GM23338 (cell line): ENCODE results near the gene LRRC3. TPM values are rescaled to one million over a fixed set of nuclear protein-coding genes. Genes with fewer than 3 reads are reported as not detected.

Source experiments
- ATAC-seq: fragments of 200-7000 bp; cut with Tn5 transposase; 3 replicates; pipeline ENCODE4 v1.9.1; 2020
- DNase-seq: peaks from one replicate; pipeline ENCODE4 v3.0.0-alpha.2; 2015; ENCODE audit warnings: low spot score
- H2AFZ ChIP-seq: fragments of 200-600 bp; sonication (generic); 2 replicates; pipeline ENCODE4 v1.8.0; 2016; ENCODE audit warnings: antibody characterized with exemption, mild to moderate bottlenecking, moderate library complexity
- H3F3A ChIP-seq: fragments of 200-600 bp; sonication (generic); replicated peaks from 2 replicates; pipeline ENCODE4 v1.8.0; 2017; ENCODE audit warnings: antibody characterized with exemption, mixed run types, low read depth
- H3K27ac ChIP-seq: fragments of 200-600 bp; sonication (generic); 2 replicates; pipeline ENCODE4 v1.6.1; 2016; ENCODE audit warnings: low read depth
- H3K27me3 ChIP-seq: fragments of 200-600 bp; sonication (generic); 2 replicates; pipeline ENCODE4 v1.8.0; 2016; ENCODE audit warnings: mild to moderate bottlenecking, mixed run types, moderate library complexity; ENCODE audit not compliant: insufficient read depth
- H3K36me3 ChIP-seq: fragments of 200-600 bp; sonication (generic); 2 replicates; pipeline ENCODE4 v1.8.0; 2016; ENCODE audit warnings: mild to moderate bottlenecking; ENCODE audit not compliant: insufficient read depth
- H3K4me1 ChIP-seq: fragments of 200-600 bp; sonication (generic); 2 replicates; pipeline ENCODE4 v1.8.0; 2016; ENCODE audit warnings: mild to moderate bottlenecking, moderate library complexity; ENCODE audit not compliant: insufficient read depth
- H3K4me2 ChIP-seq: fragments of 200-600 bp; sonication (generic); 2 replicates; pipeline ENCODE4 v1.7.1; 2017; ENCODE audit warnings: mixed run types
- H3K4me3 ChIP-seq: fragments of 200-600 bp; sonication (generic); 2 replicates; pipeline ENCODE4 v1.6.1; 2016; ENCODE audit warnings: mixed run types
- H3K79me2 ChIP-seq: fragments of 200-600 bp; sonication (generic); replicated peaks from 2 replicates; pipeline ENCODE4 v1.8.0; 2017; ENCODE audit warnings: mild to moderate bottlenecking; ENCODE audit not compliant: insufficient read depth
- H3K9me2 ChIP-seq: fragments of 200-600 bp; sonication (generic); 2 replicates; pipeline ENCODE4 v1.8.0; 2017; ENCODE audit not compliant: insufficient read depth
- H4K20me1 ChIP-seq: fragments of 200-600 bp; sonication (generic); replicated peaks from 2 replicates; pipeline ENCODE4 v1.8.0; 2017; ENCODE audit warnings: mild to moderate bottlenecking; ENCODE audit not compliant: insufficient read depth
- H3K27ac Mint-ChIP-seq: 2 replicates; pipeline ENCODE4 v1.8.0; 2020; ENCODE audit warnings: inconsistent platforms, mild to moderate bottlenecking, moderate library complexity, mixed read lengths
- H3K27me3 Mint-ChIP-seq: 3 replicates; pipeline ENCODE4 v1.8.0; 2022; ENCODE audit warnings: low read depth, mild to moderate bottlenecking, moderate library complexity, mixed read lengths, inconsistent platforms; ENCODE audit not compliant: insufficient read depth, poor library complexity
- H3K36me3 Mint-ChIP-seq: 3 replicates; pipeline ENCODE4 v1.8.0; 2021; ENCODE audit warnings: low read depth, mild to moderate bottlenecking, inconsistent platforms, moderate library complexity, mixed read lengths
- H3K4me1 Mint-ChIP-seq: 3 replicates; pipeline ENCODE4 v1.8.0; 2020; ENCODE audit warnings: mild to moderate bottlenecking, inconsistent platforms, mixed read lengths
- H3K4me3 Mint-ChIP-seq: 3 replicates; pipeline ENCODE4 v1.8.0; 2021; ENCODE audit warnings: moderate library complexity, mild to moderate bottlenecking, inconsistent platforms, mixed read lengths
- H3K9me3 Mint-ChIP-seq: 3 replicates; pipeline ENCODE4 v1.8.0; 2020; ENCODE audit warnings: moderate library complexity, mild to moderate bottlenecking, inconsistent platforms, mixed read lengths
- CREB1 ChIP-seq: fragments of 250-450 bp; sonication (Bioruptor Pico); IDR thresholded peaks from 2 replicates; pipeline ENCODE4 v1.5.0; 2020; ENCODE audit warnings: low read depth, mild to moderate bottlenecking, moderate library complexity
- ETS1 ChIP-seq: IDR thresholded peaks from 2 replicates; pipeline ENCODE4 v1.6.1; 2016; ENCODE audit warnings: antibody characterized with exemption
- NANOG ChIP-seq: IDR thresholded peaks from 2 replicates; pipeline ENCODE4 v1.6.1; 2016; ENCODE audit warnings: antibody characterized with exemption, borderline replicate concordance
- REST ChIP-seq: IDR thresholded peaks from one replicate; pipeline ENCODE4 v1.6.1; 2018; ENCODE audit warnings: antibody characterized with exemption; ENCODE audit not compliant: unreplicated experiment
- STAT1 ChIP-seq: IDR thresholded peaks from one replicate; pipeline ENCODE4 v1.6.1; 2016; ENCODE audit warnings: antibody characterized with exemption; ENCODE audit not compliant: unreplicated experiment
- ZNF331 ChIP-seq: fragments of 250-450 bp; sonication (Bioruptor Pico); IDR thresholded peaks from 2 replicates; pipeline ENCODE4 v1.5.0; 2020; ENCODE audit warnings: low read depth, mild to moderate bottlenecking, moderate library complexity
- ZNF462 ChIP-seq: fragments of 250-450 bp; sonication (Bioruptor Pico); IDR thresholded peaks from 2 replicates; pipeline ENCODE4 v1.5.0; 2020; ENCODE audit warnings: mild to moderate bottlenecking, moderate library complexity
- polyA plus RNA-seq: library from polyadenylated mRNA; unstranded; fragments of >200 nt; fragmentation: Nextera tagmentation; extraction: Ambion mirVana; gene quantifications from 2 replicates; pipeline ENCODE4 v1.2.1, GENCODE V29; 2016
- total RNA-seq: library from RNA; depleted of rRNA; stranded (reverse); fragments of >200 nt; shearing (Covaris generic); gene quantifications from 2 replicates; pipeline ENCODE4 v1.2.3, GENCODE V29; 2014
- TF ChIP-seq, protein P1 (sequence below), 2 experiments: fragments of 200-600 bp in 1 of 2; sonication (generic) in 1 of 2; conservative IDR thresholded peaks; 2 replicates each; pipeline versions ENCODE4 v1.5.1 to v1.6.1; 2016 to 2017; ENCODE audit warnings: antibody characterized with exemption in 2 of 2, low read depth in 2 of 2, mild to moderate bottlenecking in 2 of 2, moderate library complexity in 1 of 2

LRRC3 gene
- total and polyA plus RNA-seq, 2 experiments from 2014 or later, result 0.95 to 6.8 TPM

DNA sequence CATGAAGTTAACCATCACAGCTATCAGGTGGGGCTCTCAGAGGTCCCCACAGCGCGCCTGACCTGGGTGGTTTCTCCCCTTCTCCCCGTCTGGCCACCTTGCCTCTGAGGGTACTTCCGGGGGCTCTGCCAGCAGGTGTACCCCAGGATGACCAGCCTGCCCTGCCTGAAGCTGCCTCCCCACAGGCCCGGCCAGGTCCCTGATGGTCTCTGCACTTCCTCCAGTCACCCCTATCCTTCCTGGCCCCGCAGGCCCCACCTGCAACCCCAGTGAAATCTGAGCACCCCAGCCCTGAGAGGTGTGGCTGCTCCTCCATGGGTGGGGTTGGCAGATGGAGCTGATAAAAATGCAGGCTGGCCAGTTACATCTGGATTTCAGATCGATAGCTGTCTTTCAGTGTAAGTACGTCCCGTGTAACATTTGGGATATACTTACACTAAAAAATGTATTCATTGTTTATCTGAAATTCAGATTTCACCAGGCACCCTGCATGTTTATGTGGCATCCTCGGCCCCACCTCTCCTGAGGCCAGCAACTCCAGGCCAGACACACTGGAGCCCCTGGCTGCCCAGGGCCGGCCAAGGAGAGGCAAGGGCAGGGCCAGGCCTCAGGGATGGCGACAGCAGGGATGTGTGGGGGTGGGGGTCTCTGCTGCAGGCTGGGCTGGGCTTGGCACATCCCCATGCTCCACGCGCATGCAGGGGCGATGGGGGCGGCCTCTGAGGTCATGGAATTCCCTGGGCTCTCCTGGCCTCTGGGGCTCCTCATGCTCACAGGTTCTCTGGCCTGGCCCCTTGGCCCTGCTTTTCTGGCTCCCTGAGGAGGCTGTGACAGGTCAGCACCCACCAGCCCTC is 25.1 kb downstream of the LRRC3 start (continued):
- no peak for TF ChIP-seq STAT1
- TF ChIP-seq ETS1, result no peak
- TF ChIP-seq CREB1 (CRISPR knock-in tag), result no peak
- no peak for TF ChIP-seq REST

DNA sequence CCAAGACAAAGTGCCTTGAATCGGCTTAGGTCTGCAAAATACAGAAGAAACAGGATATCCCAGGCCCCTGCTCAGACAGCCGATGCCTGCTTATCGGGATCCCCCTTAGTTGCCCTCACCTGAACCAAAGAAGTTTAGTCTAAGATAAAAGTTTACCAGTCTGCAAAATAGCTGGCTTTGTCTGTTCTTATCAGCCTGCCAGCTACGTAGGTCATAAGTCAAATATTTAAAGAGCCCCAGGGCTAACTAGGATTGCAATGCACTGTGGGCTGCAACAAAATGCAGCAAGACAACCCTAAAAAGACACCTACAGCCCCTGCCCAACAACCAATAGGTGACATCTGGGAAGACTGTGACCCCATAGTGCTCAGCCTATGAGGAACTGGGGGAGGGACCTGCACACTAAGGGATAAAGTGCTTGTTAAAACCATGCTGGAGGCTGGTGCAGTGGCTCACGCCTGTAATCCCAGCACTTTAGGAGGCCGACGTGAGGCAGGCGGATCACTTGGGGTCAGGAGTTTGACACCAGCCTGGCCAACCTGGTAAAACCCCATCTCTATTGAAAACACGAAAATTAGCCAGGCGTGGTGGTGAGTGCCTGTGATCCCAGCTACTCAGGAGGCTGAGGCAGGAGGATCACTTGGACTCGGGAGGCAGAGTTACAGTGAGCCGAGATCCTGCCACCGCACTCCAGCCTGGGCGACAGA is 27.4 kb downstream of the LRRC3 start:
- Mint-ChIP-seq H3K4me1 (peaks cover 14% of the 10 kb centered on the region), H3K36me3 (peaks cover under 1% of the 10 kb centered on the region; the same call in 2 of the 3 replicates), H3K27ac (no peak overlapping the region), H3K4me3 (no peak overlapping the region), H3K27me3 (peaks cover 2% of the 10 kb centered on the region), H3K9me3 (peaks cover 12% of the 10 kb centered on the region; the same call in 2 of the 3 replicates)
- H3K4me2 ChIP-seq, result no peak overlapping the region
- no peaks in the 10 kb centered on the region for H3K9me2 ChIP-seq
- H3K36me3 ChIP-seq, result no peaks in the 10 kb centered on the region
- H3K79me2 ChIP-seq, result peaks cover 9% of the 10 kb centered on the region; the same call in 1 of the 2 replicates
- no peaks in the 10 kb centered on the region for H4K20me1 ChIP-seq
- no peak overlapping the region for H3K4me3 ChIP-seq
- no peaks in the 10 kb centered on the region for H3F3A ChIP-seq
- H3K27ac ChIP-seq, result no peak overlapping the region
- no peaks in the 10 kb centered on the region for H3K27me3 ChIP-seq
- no peak overlapping the region for H2AFZ ChIP-seq
- DNase-seq (no peak), ATAC-seq (no peak)
- H3K4me1 ChIP-seq, result peaks cover 6% of the 10 kb centered on the region; the same call in 1 of the 2 replicates
- TF ChIP-seq ZNF331 (CRISPR knock-in tag) (no peak), CREB1 (CRISPR knock-in tag) (no peak), NANOG (no peak), ZNF462 (CRISPR knock-in tag) (no peak), ETS1 (no peak)
- TF ChIP-seq, protein P1, sequence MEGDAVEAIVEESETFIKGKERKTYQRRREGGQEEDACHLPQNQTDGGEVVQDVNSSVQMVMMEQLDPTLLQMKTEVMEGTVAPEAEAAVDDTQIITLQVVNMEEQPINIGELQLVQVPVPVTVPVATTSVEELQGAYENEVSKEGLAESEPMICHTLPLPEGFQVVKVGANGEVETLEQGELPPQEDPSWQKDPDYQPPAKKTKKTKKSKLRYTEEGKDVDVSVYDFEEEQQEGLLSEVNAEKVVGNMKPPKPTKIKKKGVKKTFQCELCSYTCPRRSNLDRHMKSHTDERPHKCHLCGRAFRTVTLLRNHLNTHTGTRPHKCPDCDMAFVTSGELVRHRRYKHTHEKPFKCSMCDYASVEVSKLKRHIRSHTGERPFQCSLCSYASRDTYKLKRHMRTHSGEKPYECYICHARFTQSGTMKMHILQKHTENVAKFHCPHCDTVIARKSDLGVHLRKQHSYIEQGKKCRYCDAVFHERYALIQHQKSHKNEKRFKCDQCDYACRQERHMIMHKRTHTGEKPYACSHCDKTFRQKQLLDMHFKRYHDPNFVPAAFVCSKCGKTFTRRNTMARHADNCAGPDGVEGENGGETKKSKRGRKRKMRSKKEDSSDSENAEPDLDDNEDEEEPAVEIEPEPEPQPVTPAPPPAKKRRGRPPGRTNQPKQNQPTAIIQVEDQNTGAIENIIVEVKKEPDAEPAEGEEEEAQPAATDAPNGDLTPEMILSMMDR (conservative IDR thresholded peaks at IDR 0.05; ENCODE audit: low read depth in 2 of 2), result no peak
